H1 (cell line): ENCODE results near the gene OR5K3. TPM values are rescaled to one million over a fixed set of nuclear protein-coding genes. Genes with fewer than 3 reads are reported as not detected.

Experiments
- CTCF ChIA-PET: fragments of 300-600 bp; sonication (Branson Sonifier 250); formaldehyde crosslinking; loops from one replicate; lab custom pipeline; 2021; ENCODE audit not compliant: partially characterized antibody; lab: Charles Lee
- POLR2A ChIA-PET: fragments of 300-600 bp; sonication (Branson Sonifier 250); formaldehyde crosslinking; loops from one replicate; lab custom pipeline; 2021; ENCODE audit warnings: inconsistent platforms; ENCODE audit not compliant: partially characterized antibody; lab: Charles Lee
- DNase-seq, 2 experiments: peaks; one replicate each; pipeline versions ENCODE4 v3.0.0 to v3.0.0-alpha.2; 2010 to 2022; ENCODE audit warnings: low spot score in 2 of 2, low read depth in 1 of 2, mixed read lengths in 1 of 2
- FAIRE-seq: peaks from 2 replicates; lab custom pipeline; 2011; peaks lifted over from hg19 to GRCh38; lab: Jason Lieb, UNC
- H2AFZ ChIP-seq: 2 replicates; pipeline ENCODE4 v1.8.1; 2012; ENCODE audit warnings: low read length, inconsistent platforms
- H2AK5ac ChIP-seq: 2 replicates; pipeline ENCODE4 v1.6.1; 2013; ENCODE audit warnings: low read depth, low read length
- H2BK120ac ChIP-seq: replicated peaks from 2 replicates; pipeline ENCODE3; 2013; ENCODE audit warnings: low read depth, low read length, inconsistent platforms
- H2BK12ac ChIP-seq: 2 replicates; pipeline ENCODE4 v1.6.1; 2013; ENCODE audit warnings: low read depth, low read length
- H2BK15ac ChIP-seq: 2 replicates; pipeline ENCODE4 v1.6.1; 2013; ENCODE audit warnings: low read length
- H2BK20ac ChIP-seq: 2 replicates; pipeline ENCODE4 v1.6.1; 2013; ENCODE audit warnings: low read length
- H2BK5ac ChIP-seq: 2 replicates; pipeline ENCODE4 v1.6.1; 2013; ENCODE audit warnings: low read depth, low read length
- H3K14ac ChIP-seq: 2 replicates; pipeline ENCODE4 v1.6.1; 2013; ENCODE audit warnings: inconsistent platforms; ENCODE audit not compliant: insufficient read length
- H3K18ac ChIP-seq: 2 replicates; pipeline ENCODE4 v1.6.1; 2013; ENCODE audit warnings: low read length; ENCODE audit errors: extremely low read depth
- H3K23ac ChIP-seq: 2 replicates; pipeline ENCODE4 v1.6.1; 2013; ENCODE audit warnings: inconsistent platforms; ENCODE audit not compliant: insufficient read length
- H3K23me2 ChIP-seq: 2 replicates; pipeline ENCODE4 v1.6.1; 2013; ENCODE audit warnings: low read depth, low read length
- H3K27ac ChIP-seq: 2 replicates; pipeline ENCODE4 v1.6.1; 2011; ENCODE audit warnings: low read depth, low read length, inconsistent platforms
- H3K27me3 ChIP-seq, 4 experiments: replicated peaks in 1 of 4; 1 replicate in 1 of 4; 2 replicates in 3 of 4; pipeline versions ENCODE4 v1.6.1 to v1.8.1; 2011 to 2013; ENCODE audit warnings: low read length in 3 of 4, mild to moderate bottlenecking in 3 of 4, inconsistent platforms in 2 of 4, mixed read lengths in 2 of 4, moderate library complexity in 1 of 4; ENCODE audit not compliant: control insufficient read depth in 3 of 4, insufficient read depth in 3 of 4; ENCODE audit errors: extremely low read depth in 1 of 4
- H3K36me3 ChIP-seq, 4 experiments: 2 replicates each; pipeline versions ENCODE4 v1.6.1 to v1.8.1; 2011 to 2013; ENCODE audit warnings: mild to moderate bottlenecking in 4 of 4, low read length in 3 of 4, moderate library complexity in 2 of 4, control low read depth in 1 of 4, inconsistent platforms in 1 of 4; ENCODE audit not compliant: insufficient read depth in 4 of 4, control insufficient read depth in 2 of 4
- H3K4ac ChIP-seq: replicated peaks from 2 replicates; pipeline ENCODE3; 2013; ENCODE audit warnings: low read length, low read depth, mixed read lengths, inconsistent platforms; ENCODE audit not compliant: insufficient read length
- H3K4me1 ChIP-seq, 4 experiments: replicated peaks in 1 of 4; 1 replicate in 1 of 4; 2 replicates in 3 of 4; pipeline versions ENCODE4 v1.6.1 to v1.8.1; 2011 to 2013; ENCODE audit warnings: low read length in 3 of 4, inconsistent platforms in 2 of 4, mixed read lengths in 1 of 4; ENCODE audit not compliant: insufficient read depth in 4 of 4, control insufficient read depth in 3 of 4
- H3K4me2 ChIP-seq, 2 experiments: 2 replicates each; pipeline versions ENCODE4 v1.6.1 to v1.8.1; 2011 to 2013; ENCODE audit warnings: low read depth in 2 of 2, low read length in 2 of 2, control low read depth in 1 of 2, inconsistent platforms in 1 of 2, mild to moderate bottlenecking in 1 of 2; ENCODE audit not compliant: insufficient read depth in 1 of 2
- H3K4me3 ChIP-seq, 4 experiments: fragments of 200-600, 300-600 bp in 1 of 4; sonication (generic), shearing (Covaris generic), sonication (Bioruptor Twin) in 1 of 4; 2 replicates each; pipeline versions ENCODE4 v1.5.1 to v1.8.1; 2011 to 2016; ENCODE audit warnings: low read length in 4 of 4, low read depth in 3 of 4, control low read depth in 2 of 4, inconsistent platforms in 2 of 4, mild to moderate bottlenecking in 2 of 4, mixed read lengths in 1 of 4, moderate library complexity in 1 of 4; ENCODE audit not compliant: insufficient read depth in 2 of 4; ENCODE audit errors: extremely low read depth in 1 of 4
- H3K56ac ChIP-seq: replicated peaks from 2 replicates; pipeline ENCODE3; 2013; ENCODE audit warnings: low read depth, mild to moderate bottlenecking, mixed read lengths, low read length, inconsistent platforms; ENCODE audit not compliant: insufficient read length
- H3K79me1 ChIP-seq: 2 replicates; pipeline ENCODE4 v1.6.1; 2013; ENCODE audit warnings: low read depth, low read length, control low read depth
- H3K79me2 ChIP-seq, 2 experiments: 2 replicates each; pipeline versions ENCODE4 v1.6.1 to v1.8.1; 2012 to 2013; ENCODE audit warnings: low read length in 2 of 2, mild to moderate bottlenecking in 2 of 2, inconsistent platforms in 1 of 2; ENCODE audit not compliant: insufficient read depth in 2 of 2, control insufficient read depth in 1 of 2
- H3K9ac ChIP-seq, 4 experiments: replicated peaks in 1 of 4; 1 replicate in 1 of 4; 2 replicates in 3 of 4; pipeline versions ENCODE4 v1.6.1 to v1.8.1; 2011 to 2013; ENCODE audit warnings: low read depth in 3 of 4, low read length in 3 of 4, control low read depth in 2 of 4, mild to moderate bottlenecking in 2 of 4, moderate library complexity in 2 of 4, inconsistent platforms in 1 of 4; ENCODE audit errors: extremely low read depth in 1 of 4
- H3K9me3 ChIP-seq, 2 experiments: 2 replicates each; pipeline versions ENCODE4 v1.6.1 to v1.8.1; 2012 to 2013; ENCODE audit warnings: mild to moderate bottlenecking in 2 of 2, moderate library complexity in 2 of 2, control low read depth in 1 of 2, inconsistent platforms in 1 of 2, low read depth in 1 of 2, low read length in 1 of 2, mixed read lengths in 1 of 2; ENCODE audit not compliant: insufficient read depth in 2 of 2
- H4K20me1 ChIP-seq, 2 experiments: replicated peaks in 1 of 2; 2 replicates each; pipeline versions ENCODE3 to v1.8.1; 2011 to 2013; ENCODE audit warnings: inconsistent platforms in 2 of 2, low read length in 2 of 2, mild to moderate bottlenecking in 1 of 2; ENCODE audit not compliant: insufficient read depth in 2 of 2, control insufficient read depth in 1 of 2
- H4K5ac ChIP-seq: 2 replicates; pipeline ENCODE4 v1.6.1; 2013; ENCODE audit warnings: low read length, low read depth, mixed read lengths, inconsistent platforms; ENCODE audit not compliant: insufficient read length
- H4K8ac ChIP-seq: 2 replicates; pipeline ENCODE4 v1.8.0; 2013; ENCODE audit warnings: mild to moderate bottlenecking, moderate library complexity, low read length, inconsistent platforms; ENCODE audit not compliant: insufficient read depth; ENCODE audit errors: extremely low read depth
- H4K91ac ChIP-seq: replicated peaks from 2 replicates; pipeline ENCODE3; 2013; ENCODE audit warnings: low read length, mixed read lengths, inconsistent platforms; ENCODE audit not compliant: insufficient read length
- BRCA1 ChIP-seq: IDR thresholded peaks from 2 replicates; pipeline ENCODE4 v1.6.1; 2012; ENCODE audit warnings: low read depth, low read length, improper control_type of control experiment
- CBX5 ChIP-seq: fragments of 300-800, 300-1000 bp; sonication (generic); IDR thresholded peaks from 2 replicates; pipeline ENCODE4 v1.7.1; 2016; ENCODE audit warnings: antibody characterized with exemption, low read length, low read depth
- EGR1 ChIP-seq: IDR thresholded peaks from 2 replicates; pipeline ENCODE4 v1.6.1; 2011; ENCODE audit warnings: low read depth, low read length, borderline replicate concordance
- GABPA ChIP-seq: IDR thresholded peaks from 2 replicates; pipeline ENCODE4 v1.6.1; 2011; ENCODE audit warnings: mild to moderate bottlenecking, low read length, moderate library complexity, borderline replicate concordance; ENCODE audit not compliant: insufficient read depth
- RBBP5 ChIP-seq: IDR thresholded peaks from 2 replicates; pipeline ENCODE4 v1.7.1; 2012; ENCODE audit warnings: low read depth, mild to moderate bottlenecking, inconsistent platforms, low read length, moderate library complexity, borderline replicate concordance
- SP2 ChIP-seq: IDR thresholded peaks from 2 replicates; pipeline ENCODE4 v1.6.1; 2012; ENCODE audit warnings: mild to moderate bottlenecking, low read length, inconsistent platforms
- SRF ChIP-seq: IDR thresholded peaks from 2 replicates; pipeline ENCODE4 v1.6.1; 2011; ENCODE audit warnings: mild to moderate bottlenecking, low read depth, low read length, moderate library complexity
- TBP ChIP-seq: IDR thresholded peaks from 2 replicates; pipeline ENCODE4 v1.6.1; 2011; ENCODE audit warnings: low read depth, low read length, improper control_type of control experiment
- TEAD4 ChIP-seq: IDR thresholded peaks from 2 replicates; pipeline ENCODE4 v1.6.1; 2012; ENCODE audit warnings: low read depth, low read length, inconsistent platforms, mixed read lengths
- YY1 ChIP-seq: IDR thresholded peaks from 2 replicates; pipeline ENCODE4 v1.6.1; 2011; ENCODE audit warnings: low read depth, mild to moderate bottlenecking, low read length
- ZNF274 ChIP-seq: IDR thresholded peaks from 2 replicates; pipeline ENCODE4 v1.7.0; 2012; ENCODE audit warnings: low read length, borderline replicate concordance; ENCODE audit errors: extremely low read depth
- WGBS, 2 experiments: shearing (Covaris generic) in 1 of 2; methylation state at CpG; one replicate each; pipeline versions ENCODE4 v1.1.6 to v1.1.7; 2013 to 2015; ENCODE audit warnings: low lambda C conversion rate in 2 of 2, mixed read lengths in 2 of 2, inconsistent platforms in 1 of 2, low coverage in 1 of 2, missing lambda C conversion rate in 1 of 2; ENCODE audit not compliant: insufficient replicate concordance in 2 of 2, insufficient coverage in 1 of 2, insufficient read length in 1 of 2; ENCODE audit errors: extremely low coverage in 1 of 2, missing lambda C conversion rate in 1 of 2; 5-methylcytosine and 5-hydroxymethylcytosine counted together
- polyA plus RNA-seq, 7 experiments: library from polyadenylated mRNA; depleted of rRNA in 3 of 7; stranded (reverse) in 5 of 7; unstranded in 2 of 7; fragments of >200 nt in 5 of 7; fragments of 200-250 nt in 2 of 7; gene quantifications; 1 replicate in 5 of 7; 2 replicates in 1 of 7; 4 replicates in 1 of 7; pipeline versions ENCODE4 v1.2.1 to v1.2.3, GENCODE V29; 2011 to 2013; ENCODE audit warnings: missing spikeins in 2 of 7, mixed read lengths in 2 of 7
- total RNA-seq: library from RNA; stranded (reverse); fragmentation: NEBNext Ultra II Directional; extraction: Animal tissue kit (Norgen Biotek cat#: 25700); gene quantifications from 2 replicates; pipeline ENCODE4 v1.2.1, GENCODE V29; 2021
- TF ChIP-seq, protein P1 (sequence below): IDR thresholded peaks from 2 replicates; pipeline ENCODE4 v1.6.1; 2012; ENCODE audit warnings: inconsistent platforms

Gene OR5K3
- total and polyA plus RNA-seq, 2 of the 8 experiments (the other 6 are each of a cell fraction or from before 2014, with no cell fraction given), result not detected

GRCh38 chr3:98361289-98361688 lies 29.2 kb upstream of the OR5K3 start:
- H3K9me3 ChIP-seq, result no peaks in the 10 kb centered on the region
- H4K20me1 ChIP-seq, result no peaks in the 10 kb centered on the region
- H2BK20ac ChIP-seq, result no peak overlapping the region
- no peaks in the 10 kb centered on the region for H3K23me2 ChIP-seq
- no peak overlapping the region for H2BK120ac ChIP-seq
- H2BK12ac ChIP-seq, result no peak overlapping the region; the same call in 1 of the 2 replicates
- H4K8ac ChIP-seq, result no peak overlapping the region
- no peak overlapping the region for H3K9ac ChIP-seq
- H3K18ac ChIP-seq, result no peak overlapping the region
- no peak overlapping the region for H3K56ac ChIP-seq
- no peaks in the 10 kb centered on the region for H3K36me3 ChIP-seq
- no peaks in the 10 kb centered on the region for H3K27me3 ChIP-seq
- H3K79me1 ChIP-seq, result no peaks in the 10 kb centered on the region
- no peak overlapping the region for H2BK5ac ChIP-seq
- no peak overlapping the region for H4K91ac ChIP-seq
- no peak overlapping the region for H3K4me2 ChIP-seq
- no peak overlapping the region for H3K14ac ChIP-seq
- no peak overlapping the region for H3K27ac ChIP-seq
- no peak overlapping the region for H4K5ac ChIP-seq
- H3K4me3 ChIP-seq, result no peak overlapping the region
- POLR2A ChIA-PET, result no interaction called here
- no peaks in the 10 kb centered on the region for H3K79me2 ChIP-seq
- no peak overlapping the region for H2AFZ ChIP-seq
- FAIRE-seq, result no peak
- no peak overlapping the region for H2BK15ac ChIP-seq
- H3K4ac ChIP-seq, result no peak overlapping the region
- H3K23ac ChIP-seq, result no peak overlapping the region
- H2AK5ac ChIP-seq, result no peak overlapping the region
- CTCF ChIA-PET, result interaction anchor here (1.0 kb wide), 1 partner anchor 213 kb away, joined by 3 read pairs; no protein-coding TSS in a partner anchor
- no peaks in the 10 kb centered on the region for H3K4me1 ChIP-seq
- TF ChIP-seq RBBP5 (no peak), SRF (no peak), GABPA (no peak), ZNF274 (no peak), BRCA1 (no peak), EGR1 (no peak), SP2 (no peak), CBX5 (no peak), YY1 (no peak), TEAD4 (no peak), TBP (no peak)
- TF ChIP-seq, protein P1, sequence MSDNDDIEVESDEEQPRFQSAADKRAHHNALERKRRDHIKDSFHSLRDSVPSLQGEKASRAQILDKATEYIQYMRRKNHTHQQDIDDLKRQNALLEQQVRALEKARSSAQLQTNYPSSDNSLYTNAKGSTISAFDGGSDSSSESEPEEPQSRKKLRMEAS, result no peak
- 83% methylated on average over 2 of the region's 2 CpGs; no CpG with 5 or more reads in 1 of the 2 experiments for WGBS, 2 experiments
- no peak for DNase-seq
